Trophoblast cell (in vitro differentiated cells and primary cell): ENCODE data around the gene MKI67.

Source experiments
- DNase-seq, 2 donors: peaks; one replicate each; pipeline ENCODE4 v3.0.0-alpha.2; 2016
- H2AFZ ChIP-seq: 2 replicates; pipeline ENCODE4 v1.6.1; 2013; ENCODE audit warnings: low read length, moderate library complexity, mild to moderate bottlenecking; ENCODE audit not compliant: insufficient read depth, poor library complexity
- H2AK5ac ChIP-seq: 2 replicates; pipeline ENCODE4 v1.6.1; 2013; ENCODE audit warnings: mild to moderate bottlenecking, low read length
- H2BK120ac ChIP-seq: 2 replicates; pipeline ENCODE4 v1.6.1; 2013; ENCODE audit warnings: low read length, mild to moderate bottlenecking, moderate library complexity; ENCODE audit not compliant: insufficient read depth, poor library complexity
- H2BK12ac ChIP-seq: 2 replicates; pipeline ENCODE4 v1.6.1; 2013; ENCODE audit warnings: mild to moderate bottlenecking, low read length, moderate library complexity
- H2BK5ac ChIP-seq: 2 replicates; pipeline ENCODE4 v1.6.1; 2013; ENCODE audit warnings: low read length, low read depth, moderate library complexity, mild to moderate bottlenecking; ENCODE audit not compliant: poor library complexity
- H3K14ac ChIP-seq: 2 replicates; pipeline ENCODE4 v1.6.1; 2013; ENCODE audit warnings: mild to moderate bottlenecking, low read length
- H3K18ac ChIP-seq: 2 replicates; pipeline ENCODE4 v1.6.1; 2013; ENCODE audit warnings: mild to moderate bottlenecking, low read length
- H3K23ac ChIP-seq: 2 replicates; pipeline ENCODE4 v1.6.1; 2013; ENCODE audit warnings: low read length
- H3K27ac ChIP-seq: 2 replicates; pipeline ENCODE4 v1.5.1; 2013; ENCODE audit warnings: low read depth, mild to moderate bottlenecking, inconsistent platforms, low read length, moderate library complexity
- H3K27me3 ChIP-seq: 2 replicates; pipeline ENCODE4 v1.6.1; 2013; ENCODE audit warnings: inconsistent platforms, mild to moderate bottlenecking, low read length, moderate library complexity; ENCODE audit not compliant: insufficient read depth
- H3K36me3 ChIP-seq, 2 experiments: 1 replicate in 1 of 2; 2 replicates in 1 of 2; pipeline ENCODE4 v1.6.1; 2013; ENCODE audit warnings: low read length in 2 of 2, mild to moderate bottlenecking in 2 of 2, moderate library complexity in 1 of 2; ENCODE audit not compliant: insufficient read depth in 2 of 2, control insufficient read depth in 1 of 2
- H3K4ac ChIP-seq: 2 replicates; pipeline ENCODE4 v1.6.1; 2013; ENCODE audit warnings: low read depth, mild to moderate bottlenecking, low read length, moderate library complexity
- H3K4me1 ChIP-seq, 2 experiments: 1 replicate in 1 of 2; 2 replicates in 1 of 2; pipeline ENCODE4 v1.6.1; 2013; ENCODE audit warnings: low read length in 2 of 2, mild to moderate bottlenecking in 2 of 2, moderate library complexity in 1 of 2; ENCODE audit not compliant: insufficient read depth in 2 of 2, control insufficient read depth in 1 of 2
- H3K4me2 ChIP-seq: 2 replicates; pipeline ENCODE4 v1.6.1; 2013; ENCODE audit warnings: inconsistent platforms, mild to moderate bottlenecking, low read length, moderate library complexity
- H3K4me3 ChIP-seq: 2 replicates; pipeline ENCODE4 v1.5.1; 2013; ENCODE audit warnings: mild to moderate bottlenecking, low read depth, low read length, inconsistent platforms
- H3K79me1 ChIP-seq: one replicate; pipeline ENCODE4 v1.6.1; 2013; ENCODE audit warnings: low read length
- H3K79me2 ChIP-seq: 2 replicates; pipeline ENCODE4 v1.6.1; 2013; ENCODE audit warnings: low read length, mild to moderate bottlenecking; ENCODE audit not compliant: control insufficient read depth, insufficient read depth, poor library complexity
- H3K9ac ChIP-seq: 2 replicates; pipeline ENCODE4 v1.6.1; 2013; ENCODE audit warnings: mild to moderate bottlenecking, low read length
- H3K9me3 ChIP-seq: 2 replicates; pipeline ENCODE4 v1.6.1; 2013; ENCODE audit warnings: low read depth, mild to moderate bottlenecking, control low read depth, inconsistent platforms, low read length; ENCODE audit not compliant: insufficient read depth
- H4K12ac ChIP-seq: 2 replicates; pipeline ENCODE4 v1.6.1; 2013; ENCODE audit warnings: low read depth, mild to moderate bottlenecking, low read length, moderate library complexity
- H4K8ac ChIP-seq: 2 replicates; pipeline ENCODE4 v1.6.1; 2013; ENCODE audit warnings: low read depth, mild to moderate bottlenecking, low read length, moderate library complexity
- H4K91ac ChIP-seq: one replicate; pipeline ENCODE4 v1.6.1; 2013; ENCODE audit warnings: low read depth, mild to moderate bottlenecking, low read length, moderate library complexity
- WGBS: extraction: QIAGEN DNeasy Blood & Tissue Kit; methylation state at CpG from one replicate; pipeline ENCODE4 v1.1.7; 2013; ENCODE audit warnings: missing lambda C conversion rate; ENCODE audit not compliant: insufficient read length, insufficient coverage; ENCODE audit errors: extremely low coverage; 5-methylcytosine and 5-hydroxymethylcytosine counted together

Gene MKI67

GRCh38 chr10:128165536-128165935, 39.3 kb upstream of the MKI67 start:
- Histone ChIP-seq H2BK5ac (no peak overlapping the region), H4K8ac (no peak overlapping the region), H3K9me3 (peaks cover 2% of the 10 kb centered on the region), H4K12ac (no peak overlapping the region), H3K14ac (no peak overlapping the region), H3K79me1 (no peaks in the 10 kb centered on the region), H2BK12ac (no peak overlapping the region), H3K9ac (no peak overlapping the region), H3K4me1 (peaks cover 3 to 8% of the 10 kb centered on the region in 2 experiments), H2BK120ac (no peak overlapping the region), H3K79me2 (no peaks in the 10 kb centered on the region), H3K36me3 (no peaks in the 10 kb centered on the region), H4K91ac (no peak overlapping the region), H3K4me2 (peak overlapping the region; percentile 22), H3K4me3 (peak overlapping the region; percentile 27), H3K18ac (no peak overlapping the region), H3K27ac (no peak overlapping the region), H3K4ac (no peak overlapping the region), H2AK5ac (no peak overlapping the region), H2AFZ (no peak overlapping the region), H3K23ac (no peak overlapping the region), H3K27me3 (no peaks in the 10 kb centered on the region)
- DNase-seq: no peak
- no CpG with 5 or more reads among the region's 6 CpGs for WGBS

- no peak overlapping the region for H2AFZ ChIP-seq
- no peaks in the 10 kb centered on the region for H3K27me3 ChIP-seq
- H3K79me1 ChIP-seq: no peaks in the 10 kb centered on the region
- H4K12ac ChIP-seq: no peak overlapping the region
- no peak overlapping the region for H3K18ac ChIP-seq
- H3K36me3 ChIP-seq: no peaks in the 10 kb centered on the region
- no peak overlapping the region for H3K14ac ChIP-seq
- H2BK12ac ChIP-seq: no peak overlapping the region
- no CpG with 5 or more reads among the region's 5 CpGs for WGBS
- peaks cover 3 to 8% of the 10 kb centered on the region in 2 experiments for H3K4me1 ChIP-seq
- H4K91ac ChIP-seq: no peak overlapping the region
- H2BK5ac ChIP-seq: no peak overlapping the region
- no peak overlapping the region for H2BK120ac ChIP-seq
- no peak overlapping the region for H3K4me2 ChIP-seq
- H3K4ac ChIP-seq: no peak overlapping the region
- H3K9me3 ChIP-seq: no peaks in the 10 kb centered on the region
- H3K27ac ChIP-seq: no peak overlapping the region
- DNase-seq: peak in 1 of 2 donors; percentile 43
- no peak overlapping the region for H3K9ac ChIP-seq
- H4K8ac ChIP-seq: no peak overlapping the region
- no peak overlapping the region for H2AK5ac ChIP-seq
- no peak overlapping the region for H3K4me3 ChIP-seq
- H3K23ac ChIP-seq: no peak overlapping the region
- no peaks in the 10 kb centered on the region for H3K79me2 ChIP-seq
Measured at GRCh38 chr10:128163701-128164100, 37.5 kb upstream of the MKI67 start.

GRCh38 chr10:128161031-128161430, 34.8 kb upstream of the MKI67 start:
- Histone ChIP-seq H3K14ac (no peak overlapping the region), H3K79me1 (no peaks in the 10 kb centered on the region), H3K4me1 (peaks cover 3 to 8% of the 10 kb centered on the region in 2 experiments), H3K9me3 (no peaks in the 10 kb centered on the region), H2BK12ac (no peak overlapping the region), H2BK120ac (no peak overlapping the region), H4K12ac (no peak overlapping the region), H4K91ac (no peak overlapping the region), H3K36me3 (no peaks in the 10 kb centered on the region), H2BK5ac (no peak overlapping the region), H2AK5ac (no peak overlapping the region), H3K18ac (no peak overlapping the region), H3K4ac (no peak overlapping the region), H3K9ac (no peak overlapping the region), H3K4me3 (no peak overlapping the region), H3K27ac (no peak overlapping the region), H3K23ac (no peak overlapping the region), H3K4me2 (no peak overlapping the region), H3K79me2 (no peaks in the 10 kb centered on the region), H4K8ac (no peak overlapping the region), H2AFZ (no peak overlapping the region), H3K27me3 (no peaks in the 10 kb centered on the region)
- no peak for DNase-seq
- 98% methylated on average over 2 of the region's 7 CpGs for WGBS

GRCh38 chr10:128160297-128160711, 34.1 kb upstream of the MKI67 start:
- no peaks in the 10 kb centered on the region for H3K79me2 ChIP-seq
- H4K8ac ChIP-seq: no peak overlapping the region
- H2AFZ ChIP-seq: no peak overlapping the region
- no peak overlapping the region for H3K23ac ChIP-seq
- no peak overlapping the region for H3K14ac ChIP-seq
- H3K79me1 ChIP-seq: no peaks in the 10 kb centered on the region
- H4K91ac ChIP-seq: no peak overlapping the region
- H3K27ac ChIP-seq: no peak overlapping the region
- H3K9me3 ChIP-seq: no peaks in the 10 kb centered on the region
- H4K12ac ChIP-seq: no peak overlapping the region
- DNase-seq: no peak
- H3K4me1 ChIP-seq: peaks cover 0 to 4% of the 10 kb centered on the region in 2 experiments
- WGBS: no CpG with 5 or more reads among the region's 6 CpGs
- H3K4me3 ChIP-seq: no peak overlapping the region
- H3K18ac ChIP-seq: no peak overlapping the region
- no peak overlapping the region for H3K9ac ChIP-seq
- H3K4ac ChIP-seq: no peak overlapping the region
- no peak overlapping the region for H2BK120ac ChIP-seq
- no peak overlapping the region for H3K4me2 ChIP-seq
- H3K27me3 ChIP-seq: no peaks in the 10 kb centered on the region
- H2BK5ac ChIP-seq: no peak overlapping the region
- H2AK5ac ChIP-seq: no peak overlapping the region
- no peak overlapping the region for H2BK12ac ChIP-seq
- H3K36me3 ChIP-seq: no peaks in the 10 kb centered on the region
